ENCODE data around the gene DOCK7. TPM values are rescaled to one million over a fixed set of nuclear protein-coding genes. Genes with fewer than 3 reads are reported as not detected.
A peak's percentile ranks its signal among the peaks of the same experiment; 100 is the strongest.

Gene DOCK7
- total and polyA plus RNA-seq, 2 of the 13 experiments (the other 11 are each of a cell fraction or from before 2014, with no cell fraction given) = 45.7 to 67.2 TPM

- TF ChIP-seq, protein P1, sequence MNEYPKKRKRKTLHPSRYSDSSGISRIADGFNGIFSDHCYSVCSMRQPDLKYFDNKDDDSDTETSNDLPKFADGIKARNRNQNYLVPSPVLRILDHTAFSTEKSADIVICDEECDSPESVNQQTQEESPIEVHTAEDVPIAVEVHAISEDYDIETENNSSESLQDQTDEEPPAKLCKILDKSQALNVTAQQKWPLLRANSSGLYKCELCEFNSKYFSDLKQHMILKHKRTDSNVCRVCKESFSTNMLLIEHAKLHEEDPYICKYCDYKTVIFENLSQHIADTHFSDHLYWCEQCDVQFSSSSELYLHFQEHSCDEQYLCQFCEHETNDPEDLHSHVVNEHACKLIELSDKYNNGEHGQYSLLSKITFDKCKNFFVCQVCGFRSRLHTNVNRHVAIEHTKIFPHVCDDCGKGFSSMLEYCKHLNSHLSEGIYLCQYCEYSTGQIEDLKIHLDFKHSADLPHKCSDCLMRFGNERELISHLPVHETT (CRISPR knock-in tag; conservative IDR thresholded peaks at IDR 0.05) = peak; percentile 43; the same call in 1 of the 2 replicates
- peak; percentile 81 for TF ChIP-seq FOSL2 (CRISPR knock-in tag; IDR thresholded peaks at IDR 0.05)
- TF ChIP-seq ZNF709 (CRISPR knock-in tag; IDR thresholded peaks at IDR 0.05) = peak; percentile 54; the same call in 1 of the 2 replicates
- TF ChIP-seq CBX5 (CRISPR knock-in tag; IDR thresholded peaks at IDR 0.05; ENCODE audit: borderline replicate concordance) = peak; percentile 87; the same call in 1 of the 2 replicates
- TF ChIP-seq ARHGAP35 (CRISPR knock-in tag; IDR thresholded peaks at IDR 0.05; ENCODE audit: borderline replicate concordance) = 0 out of 2 replicates have a peak, but pooled peaks have one; percentile 41
- peak; percentile 82 for TF ChIP-seq MLX (CRISPR knock-in tag; IDR thresholded peaks at IDR 0.05)
- no peak for TF ChIP-seq BATF2 (CRISPR knock-in tag; IDR thresholded peaks at IDR 0.05)
- TF ChIP-seq ZNF224 (CRISPR knock-in tag; IDR thresholded peaks at IDR 0.05) = 0 out of 2 replicates have a peak, but pooled peaks have one; percentile 24
- peak; percentile 65; the same call in 1 of the 2 replicates for TF ChIP-seq ZBTB7A (CRISPR knock-in tag; IDR thresholded peaks at IDR 0.05)
- peak; percentile 78 for TF ChIP-seq ZNF574 (CRISPR knock-in tag; IDR thresholded peaks at IDR 0.05)
- no peak for TF ChIP-seq ZNF784 (CRISPR knock-in tag; IDR thresholded peaks at IDR 0.05; ENCODE audit: borderline replicate concordance)
- TF ChIP-seq PAF1 (CRISPR knock-in tag; IDR thresholded peaks at IDR 0.05) = no peak
- TF ChIP-seq, protein P2, sequence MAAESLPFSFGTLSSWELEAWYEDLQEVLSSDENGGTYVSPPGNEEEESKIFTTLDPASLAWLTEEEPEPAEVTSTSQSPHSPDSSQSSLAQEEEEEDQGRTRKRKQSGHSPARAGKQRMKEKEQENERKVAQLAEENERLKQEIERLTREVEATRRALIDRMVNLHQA (CRISPR knock-in tag; IDR thresholded peaks at IDR 0.05) = peak; percentile 87
- no peak for TF ChIP-seq ZNF260 (CRISPR knock-in tag; IDR thresholded peaks at IDR 0.05; ENCODE audit: borderline replicate concordance, low read depth)
- TF ChIP-seq ARNTL (CRISPR knock-in tag; IDR thresholded peaks at IDR 0.05) = peak; percentile 79; the same call in 1 of the 2 replicates
- peak; percentile 40; the same call in 1 of the 2 replicates for TF ChIP-seq SMC3 (IDR thresholded peaks at IDR 0.05; ENCODE audit: low read length)
- peak; percentile 41; the same call in 1 of the 2 replicates for TF ChIP-seq KAT7 (CRISPR knock-in tag; IDR thresholded peaks at IDR 0.05; ENCODE audit: borderline replicate concordance)
- TF ChIP-seq EP300 (IDR thresholded peaks at IDR 0.05; ENCODE audit: low read depth in 2 of 2, low read length in 2 of 2) = peak; percentile 68 to 93
- peak; percentile 81 for TF ChIP-seq EP300 (CRISPR knock-in tag; IDR thresholded peaks at IDR 0.05; ENCODE audit: borderline replicate concordance)
- no peak for TF ChIP-seq HIC2 (CRISPR knock-in tag; IDR thresholded peaks at IDR 0.05; ENCODE audit: low read depth)
- TF ChIP-seq ISL2 (CRISPR knock-in tag; IDR thresholded peaks at IDR 0.05) = peak; percentile 74
These were observed 264.5 kb downstream of the DOCK7 start (continued) for GRCh38 chr1:62423580-62424242.

Measured in HepG2 (cell line).